OCI-LY3 (cell line): Measurements from ENCODE around the gene FAM149A.

ENCODE experiments used
- H2AFZ ChIP-seq: fragments of 200-600, 300-600 bp; shearing (Covaris generic); 2 replicates; pipeline ENCODE4 v1.6.0; 2014; ENCODE audit warnings: antibody characterized with exemption, low read depth, low read length
- H3K27ac ChIP-seq: fragments of 200-600, 300-600 bp; sonication (generic); 2 replicates; pipeline ENCODE4 v1.5.1; 2014; ENCODE audit warnings: mild to moderate bottlenecking, low read length, moderate library complexity, mixed read lengths
- H3K27me3 ChIP-seq: fragments of 200-600, 300-600 bp; sonication (generic); 2 replicates; pipeline ENCODE4 v1.6.1; 2014; ENCODE audit warnings: low read depth, low read length, mixed read lengths
- H3K36me3 ChIP-seq: fragments of 200-600, 300-600 bp; sonication (generic); replicated peaks from 2 replicates; pipeline ENCODE3; 2014; ENCODE audit warnings: low read depth, low read length, mixed read lengths
- H3K4me1 ChIP-seq: fragments of 300-600, 200-600 bp; sonication (generic); 2 replicates; pipeline ENCODE4 v1.6.1; 2014; ENCODE audit warnings: low read length, mixed read lengths
- H3K4me2 ChIP-seq: fragments of 200-600, 300-600 bp; sonication (generic); 2 replicates; pipeline ENCODE4 v1.6.1; 2014; ENCODE audit warnings: low read length, mixed read lengths
- H3K4me3 ChIP-seq: fragments of 300-600, 200-600 bp; sonication (generic); 2 replicates; pipeline ENCODE4 v1.5.1; 2014; ENCODE audit warnings: antibody characterized with exemption, mild to moderate bottlenecking, low read length, moderate library complexity
- H3K79me2 ChIP-seq: fragments of 300-600, 200-600 bp; shearing (Covaris generic); 2 replicates; pipeline ENCODE4 v1.6.1; 2014; ENCODE audit warnings: mild to moderate bottlenecking, low read length, mixed read lengths
- H3K9ac ChIP-seq: fragments of 300-600, 200-600 bp; shearing (Covaris generic); 2 replicates; pipeline ENCODE4 v1.6.0; 2014; ENCODE audit warnings: mild to moderate bottlenecking, low read length, moderate library complexity
- H3K9me3 ChIP-seq: fragments of 200-600, 300-600 bp; shearing (Covaris generic); 2 replicates; pipeline ENCODE4 v1.6.1; 2014; ENCODE audit warnings: low read length, mixed read lengths; ENCODE audit not compliant: insufficient read depth
- H4K20me1 ChIP-seq: fragments of 200-600, 300-600 bp; sonication (generic); 2 replicates; pipeline ENCODE4 v1.6.1; 2016; ENCODE audit warnings: low read length, mixed read lengths; ENCODE audit not compliant: insufficient read depth
- CTCF ChIP-seq: fragments of 200-600, 300-600 bp; sonication (generic); IDR thresholded peaks from 2 replicates; pipeline ENCODE4 v1.5.1; 2014; ENCODE audit warnings: antibody characterized with exemption, low read length, low read depth
- EZH2phosphoT487 ChIP-seq: fragments of 200-600 bp; shearing (Covaris generic); IDR thresholded peaks from 2 replicates; pipeline ENCODE4 v1.6.1; 2018; ENCODE audit warnings: antibody characterized with exemption, mixed run types, low read depth

Gene FAM149A

GRCh38 chr4:186193851-186194250 is 89.3 kb downstream of the FAM149A start:
- Histone ChIP-seq H3K4me2 (no peak overlapping the region), H4K20me1 (no peaks in the 10 kb centered on the region), H3K36me3 (no peaks in the 10 kb centered on the region), H2AFZ (no peak overlapping the region), H3K27ac (no peak overlapping the region), H3K79me2 (no peaks in the 10 kb centered on the region), H3K9ac (no peak overlapping the region), H3K9me3 (no peaks in the 10 kb centered on the region), H3K4me1 (no peaks in the 10 kb centered on the region), H3K27me3 (no peaks in the 10 kb centered on the region), H3K4me3 (no peak overlapping the region)
- TF ChIP-seq EZH2phosphoT487 = no peak
- TF ChIP-seq CTCF = no peak

- Histone ChIP-seq H3K27me3 (no peaks in the 10 kb centered on the region), H3K36me3 (no peaks in the 10 kb centered on the region), H3K4me1 (no peaks in the 10 kb centered on the region), H2AFZ (no peak overlapping the region), H3K27ac (no peak overlapping the region), H3K4me2 (no peak overlapping the region), H3K9ac (no peak overlapping the region), H4K20me1 (no peaks in the 10 kb centered on the region), H3K4me3 (no peak overlapping the region), H3K9me3 (no peaks in the 10 kb centered on the region), H3K79me2 (no peaks in the 10 kb centered on the region)
- TF ChIP-seq EZH2phosphoT487 (no peak), CTCF (no peak)
These were observed 91.6 kb downstream of the FAM149A start for GRCh38 chr4:186196063-186196462.

GRCh38 chr4:186200516-186200915 is 96.0 kb downstream of the FAM149A start:
- Histone ChIP-seq H3K36me3 (no peaks in the 10 kb centered on the region), H2AFZ (no peak overlapping the region), H3K79me2 (no peaks in the 10 kb centered on the region), H3K9ac (no peak overlapping the region), H4K20me1 (no peaks in the 10 kb centered on the region), H3K9me3 (no peaks in the 10 kb centered on the region), H3K27me3 (no peaks in the 10 kb centered on the region), H3K27ac (no peak overlapping the region), H3K4me3 (no peak overlapping the region), H3K4me1 (no peaks in the 10 kb centered on the region), H3K4me2 (no peak overlapping the region)
- TF ChIP-seq CTCF (no peak), EZH2phosphoT487 (no peak)

- Histone ChIP-seq H3K9me3 (no peaks in the 10 kb centered on the region), H3K4me2 (no peak overlapping the region), H3K27me3 (no peaks in the 10 kb centered on the region), H3K79me2 (no peaks in the 10 kb centered on the region), H2AFZ (no peak overlapping the region), H3K4me1 (no peaks in the 10 kb centered on the region), H3K27ac (no peak overlapping the region), H3K9ac (no peak overlapping the region), H3K36me3 (no peaks in the 10 kb centered on the region), H4K20me1 (no peaks in the 10 kb centered on the region), H3K4me3 (no peak overlapping the region)
- TF ChIP-seq EZH2phosphoT487 = no peak
These were observed 96.5 kb downstream of the FAM149A start for GRCh38 chr4:186201010-186201409.
